H1 (cell line): ENCODE data around the gene ROR1. TPM values are rescaled to one million over a fixed set of nuclear protein-coding genes. Genes with fewer than 3 reads are reported as not detected.

Experiments used
- ASH2L ChIP-seq: fragments of 200-600, 300-600 bp; sonication (generic); IDR thresholded peaks from one replicate; pipeline ENCODE4 v1.7.1; 2017; ENCODE audit warnings: low read length
- CEBPB ChIP-seq: IDR thresholded peaks from 2 replicates; pipeline ENCODE4 v1.6.1; 2012; ENCODE audit warnings: low read depth, low read length
- GTF2F1 ChIP-seq: IDR thresholded peaks from 2 replicates; pipeline ENCODE4 v1.6.1; 2012; ENCODE audit warnings: low read depth, low read length, improper control_type of control experiment, borderline replicate concordance
- JUND ChIP-seq: IDR thresholded peaks from 2 replicates; pipeline ENCODE4 v1.6.1; 2011; ENCODE audit warnings: mild to moderate bottlenecking, improper control_type of control experiment, low read length
- KDM4A ChIP-seq: IDR thresholded peaks from one replicate; pipeline ENCODE4 v1.7.1; 2012; ENCODE audit warnings: low read depth, mild to moderate bottlenecking, moderate library complexity, low read length, inconsistent platforms; ENCODE audit not compliant: severe bottlenecking
- MAFK ChIP-seq: IDR thresholded peaks from 2 replicates; pipeline ENCODE4 v1.6.1; 2012; ENCODE audit warnings: low read depth, mild to moderate bottlenecking, improper control_type of control experiment, low read length
- RNF2 ChIP-seq: fragments of 200-900, 300-1000 bp; sonication (generic); IDR thresholded peaks from 2 replicates; pipeline ENCODE4 v1.7.1; 2016; ENCODE audit warnings: borderline replicate concordance, low read depth, mild to moderate bottlenecking, antibody characterized with exemption, low read length; ENCODE audit not compliant: poor library complexity, severe bottlenecking; ENCODE audit errors: missing control alignments
- SAP30 ChIP-seq: fragments of 300-600 bp; sonication (generic); IDR thresholded peaks from 2 replicates; pipeline ENCODE4 v1.7.1; 2012; ENCODE audit warnings: low read length, moderate library complexity, mild to moderate bottlenecking, inconsistent platforms; ENCODE audit not compliant: insufficient read depth, insufficient replicate concordance
- polyA plus RNA-seq, 7 experiments: library from polyadenylated mRNA; depleted of rRNA in 3 of 7; stranded (reverse) in 5 of 7; unstranded in 2 of 7; fragments of >200 nt in 5 of 7; fragments of 200-250 nt in 2 of 7; gene quantifications; 1 replicate in 5 of 7; 2 replicates in 1 of 7; 4 replicates in 1 of 7; pipeline versions ENCODE4 v1.2.1 to v1.2.3, GENCODE V29; 2011 to 2013; ENCODE audit warnings: missing spikeins in 2 of 7, mixed read lengths in 2 of 7
- total RNA-seq: library from RNA; stranded (reverse); fragmentation: NEBNext Ultra II Directional; extraction: Animal tissue kit (Norgen Biotek cat#: 25700); gene quantifications from 2 replicates; pipeline ENCODE4 v1.2.1, GENCODE V29; 2021

ROR1 gene
- total and polyA plus RNA-seq, 2 of the 8 experiments (the other 6 are each of a cell fraction or from before 2014, with no cell fraction given): 33.6 to 73.6 TPM

DNA sequence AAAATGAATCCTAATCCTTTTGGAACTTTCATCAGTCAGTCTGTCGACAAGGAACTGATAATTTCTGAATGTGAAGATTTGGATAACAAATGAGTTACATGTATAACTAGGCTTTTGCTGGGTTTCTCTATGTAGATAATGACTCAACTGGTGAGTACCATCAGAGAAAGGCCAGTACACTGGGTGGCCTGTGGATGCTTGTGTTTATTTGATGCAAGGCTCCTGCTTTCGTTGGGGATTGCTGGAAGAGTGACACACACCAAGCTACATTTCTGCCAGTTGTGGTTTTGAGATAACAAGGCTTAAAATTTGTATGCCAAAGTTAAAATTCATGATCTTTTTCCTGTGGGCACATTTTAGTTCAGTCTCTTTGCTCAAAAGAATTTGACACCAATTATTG, 314.0 kb downstream of the ROR1 start (continued):
- TF ChIP-seq SAP30 (no peak), KDM4A (no peak), ASH2L (no peak), GTF2F1 (no peak), JUND (no peak), MAFK (no peak), RNF2 (no peak), CEBPB (no peak)
